ENCODE measurements around the gene PCYT2. TPM values are rescaled to one million over a fixed set of nuclear protein-coding genes. Genes with fewer than 3 reads are reported as not detected.

Gene PCYT2
- total RNA-seq, 1 experiment from 2014 or later: 151 TPM

DNA sequence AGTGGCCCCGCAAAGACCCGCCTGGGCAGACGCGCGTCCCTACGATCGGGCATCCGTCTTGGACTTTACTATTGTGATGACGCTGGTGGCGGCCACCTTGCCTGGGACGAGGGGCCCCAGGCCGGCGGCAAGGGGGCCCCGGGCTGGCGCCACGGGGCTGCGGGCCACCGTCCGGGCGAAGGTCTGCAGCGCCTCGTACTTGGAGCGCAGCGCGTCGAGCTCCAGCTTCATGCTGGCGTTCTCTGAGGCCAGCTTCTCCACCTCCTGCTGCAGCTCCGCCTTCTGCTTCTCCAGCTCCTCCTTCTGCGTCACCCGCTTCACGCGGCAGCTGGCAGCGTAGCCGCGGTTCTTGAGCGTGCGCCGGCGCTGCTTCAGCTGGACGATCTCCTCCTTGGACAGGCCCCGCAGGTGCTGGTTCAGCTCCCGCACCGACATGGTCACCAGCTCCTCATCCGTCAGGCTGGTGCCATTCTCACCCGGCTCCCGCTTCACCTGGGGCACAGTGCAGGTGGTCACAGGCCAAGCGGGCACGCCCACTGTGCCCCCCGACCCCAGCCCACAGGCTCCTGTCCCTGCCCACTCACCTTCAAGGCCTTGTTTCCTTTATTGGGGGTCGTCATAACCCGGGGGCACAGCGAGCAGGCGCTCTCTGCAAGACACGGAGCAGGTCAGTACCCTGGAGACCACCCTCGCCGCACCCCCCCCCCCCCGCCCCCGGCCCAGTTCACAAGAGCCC is 11.5 kb upstream of the PCYT2 start:
- intact Hi-C loops (cut with micrococcal nuclease; ENCODE audit: unreplicated experiment): no loop called here
- Mint-ChIP-seq H3K27me3 (ENCODE audit: insufficient read depth, unreplicated experiment) (no peaks in the 10 kb centered on the region), H3K4me3 (ENCODE audit: unreplicated experiment) (no peak overlapping the region), H3K9me3 (ENCODE audit: unreplicated experiment) (no peaks in the 10 kb centered on the region), H3K27ac (ENCODE audit: unreplicated experiment) (peak overlapping the region; percentile 86), H3K36me3 (ENCODE audit: insufficient read depth, unreplicated experiment) (peaks cover 60% of the 10 kb centered on the region), H3K4me1 (ENCODE audit: low read depth, unreplicated experiment) (peaks cover 24% of the 10 kb centered on the region)
- Histone ChIP-seq H3K36me3 (ENCODE audit: control insufficient read depth, insufficient read depth, low read length) (peaks cover 6% of the 10 kb centered on the region), H3K4me1 (peaks cover 14% of the 10 kb centered on the region), H3K4me3 (ENCODE audit: low read depth, low read length) (no peak overlapping the region), H3K9me3 (no peaks in the 10 kb centered on the region), H3K27me3 (replicated peaks; ENCODE audit: control insufficient read depth, insufficient read depth, low read length) (no peaks in the 10 kb centered on the region)
- TF ChIP-seq, protein P1, sequence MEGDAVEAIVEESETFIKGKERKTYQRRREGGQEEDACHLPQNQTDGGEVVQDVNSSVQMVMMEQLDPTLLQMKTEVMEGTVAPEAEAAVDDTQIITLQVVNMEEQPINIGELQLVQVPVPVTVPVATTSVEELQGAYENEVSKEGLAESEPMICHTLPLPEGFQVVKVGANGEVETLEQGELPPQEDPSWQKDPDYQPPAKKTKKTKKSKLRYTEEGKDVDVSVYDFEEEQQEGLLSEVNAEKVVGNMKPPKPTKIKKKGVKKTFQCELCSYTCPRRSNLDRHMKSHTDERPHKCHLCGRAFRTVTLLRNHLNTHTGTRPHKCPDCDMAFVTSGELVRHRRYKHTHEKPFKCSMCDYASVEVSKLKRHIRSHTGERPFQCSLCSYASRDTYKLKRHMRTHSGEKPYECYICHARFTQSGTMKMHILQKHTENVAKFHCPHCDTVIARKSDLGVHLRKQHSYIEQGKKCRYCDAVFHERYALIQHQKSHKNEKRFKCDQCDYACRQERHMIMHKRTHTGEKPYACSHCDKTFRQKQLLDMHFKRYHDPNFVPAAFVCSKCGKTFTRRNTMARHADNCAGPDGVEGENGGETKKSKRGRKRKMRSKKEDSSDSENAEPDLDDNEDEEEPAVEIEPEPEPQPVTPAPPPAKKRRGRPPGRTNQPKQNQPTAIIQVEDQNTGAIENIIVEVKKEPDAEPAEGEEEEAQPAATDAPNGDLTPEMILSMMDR (IDR thresholded peaks at IDR 0.05; ENCODE audit: insufficient read depth in 1 of 2, low read depth in 1 of 2, low read length in 1 of 2, severe bottlenecking in 1 of 2, unreplicated experiment in 1 of 2): no peak
- POLR2A ChIA-PET: no interaction called here
- DNase-seq: no peak
- BruUV-seq (replicated peaks): no TSS peak
- CTCF ChIA-PET: no interaction called here

GRCh38 chr17:81921996-81922565 is 10.9 kb upstream of the PCYT2 start:
- no peak overlapping the region for H3K4me3 Mint-ChIP-seq (ENCODE audit: unreplicated experiment)
- no TSS peak for BruUV-seq (replicated peaks)
- POLR2A ChIA-PET: no interaction called here

DNA sequence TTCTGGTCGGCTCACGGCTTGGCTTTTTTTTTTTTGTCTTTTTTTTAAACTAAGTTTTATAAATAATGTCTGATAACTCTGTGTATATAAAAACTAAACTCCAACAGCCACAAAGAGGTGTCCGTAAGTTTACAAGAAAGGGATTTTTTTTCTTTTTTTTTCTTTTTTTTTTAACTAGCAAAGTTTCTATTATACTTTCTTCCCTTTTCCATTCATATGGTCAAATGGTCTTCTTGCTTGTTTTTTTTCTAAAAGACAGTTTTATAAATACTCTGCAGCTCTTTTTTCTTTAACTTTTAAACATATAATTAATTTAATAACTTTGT is 10.3 kb upstream of the PCYT2 start:
- BruUV-seq (replicated peaks): no TSS peak
- peaks cover 69% of the 10 kb centered on the region for H3K36me3 Mint-ChIP-seq (ENCODE audit: insufficient read depth, unreplicated experiment)

More at GRCh38 chr17:81921996-81922565, 10.9 kb upstream of the PCYT2 start:
- Histone ChIP-seq H3K36me3 (ENCODE audit: control insufficient read depth, insufficient read depth, low read length) (peaks cover 6% of the 10 kb centered on the region), H3K4me3 (ENCODE audit: low read depth, low read length) (no peak overlapping the region), H3K27me3 (replicated peaks; ENCODE audit: control insufficient read depth, insufficient read depth, low read length) (no peaks in the 10 kb centered on the region), H3K4me1 (peaks cover 14% of the 10 kb centered on the region), H3K9me3 (no peaks in the 10 kb centered on the region)
- intact Hi-C loops (cut with micrococcal nuclease; ENCODE audit: unreplicated experiment): no loop called here
- peaks cover 67% of the 10 kb centered on the region for H3K36me3 Mint-ChIP-seq (ENCODE audit: insufficient read depth, unreplicated experiment)
- H3K27ac Mint-ChIP-seq (ENCODE audit: unreplicated experiment): peak overlapping the region; percentile 25
- TF ChIP-seq, protein P1 (IDR thresholded peaks at IDR 0.05; ENCODE audit: insufficient read depth in 1 of 2, low read depth in 1 of 2, low read length in 1 of 2, severe bottlenecking in 1 of 2, unreplicated experiment in 1 of 2): no peak
- no peaks in the 10 kb centered on the region for H3K27me3 Mint-ChIP-seq (ENCODE audit: insufficient read depth, unreplicated experiment)
- H3K4me1 Mint-ChIP-seq (ENCODE audit: low read depth, unreplicated experiment): peaks cover 27% of the 10 kb centered on the region
- no peaks in the 10 kb centered on the region for H3K9me3 Mint-ChIP-seq (ENCODE audit: unreplicated experiment)
- CTCF ChIA-PET: no interaction called here
- no peak for DNase-seq

More for the DNA sequence above, 10.3 kb upstream of the PCYT2 start:
- CTCF ChIA-PET: interaction anchor here (0.5 kb wide), 1 partner anchor 29 kb away, joined by 3 read pairs; no protein-coding TSS in a partner anchor
- POLR2A ChIA-PET: no interaction called here
- no peaks in the 10 kb centered on the region for H3K9me3 Mint-ChIP-seq (ENCODE audit: unreplicated experiment)
- no peak overlapping the region for H3K4me3 ChIP-seq (ENCODE audit: low read depth, low read length)
- no peaks in the 10 kb centered on the region for H3K9me3 ChIP-seq
- peaks cover 19% of the 10 kb centered on the region for H3K4me1 ChIP-seq
- TF ChIP-seq, protein P1 (IDR thresholded peaks at IDR 0.05; ENCODE audit: insufficient read depth in 1 of 2, low read depth in 1 of 2, low read length in 1 of 2, severe bottlenecking in 1 of 2, unreplicated experiment in 1 of 2): no peak
- H3K27me3 Mint-ChIP-seq (ENCODE audit: insufficient read depth, unreplicated experiment): no peaks in the 10 kb centered on the region
- H3K4me3 Mint-ChIP-seq (ENCODE audit: unreplicated experiment): no peak overlapping the region
- H3K27ac Mint-ChIP-seq (ENCODE audit: unreplicated experiment): no peak overlapping the region
- peaks cover 32% of the 10 kb centered on the region for H3K4me1 Mint-ChIP-seq (ENCODE audit: low read depth, unreplicated experiment)
- H3K36me3 ChIP-seq (ENCODE audit: control insufficient read depth, insufficient read depth, low read length): peaks cover 6% of the 10 kb centered on the region
- DNase-seq: no peak
- intact Hi-C loops (cut with micrococcal nuclease; ENCODE audit: unreplicated experiment): no loop called here
- H3K27me3 ChIP-seq (replicated peaks; ENCODE audit: control insufficient read depth, insufficient read depth, low read length): no peaks in the 10 kb centered on the region

Measured in Caco-2 (cell line).